Breast epithelium (tissue), 3 donors: ENCODE measurements around the gene CCDC7.

Experiments
- POLR2A ChIP-seq: fragments of 450-650 bp; IDR thresholded peaks from one replicate; pipeline ENCODE4 v1.6.1; 2016; ENCODE audit warnings: antibody characterized with exemption, mild to moderate bottlenecking, moderate library complexity
- TF ChIP-seq, protein P1 (sequence below), 3 donors: fragments of 450-650 bp; IDR thresholded peaks; one replicate each; pipeline ENCODE4 v1.5.1; 2016 to 2017; ENCODE audit warnings: antibody characterized with exemption in 3 of 3, mild to moderate bottlenecking in 3 of 3, moderate library complexity in 3 of 3

DNA sequence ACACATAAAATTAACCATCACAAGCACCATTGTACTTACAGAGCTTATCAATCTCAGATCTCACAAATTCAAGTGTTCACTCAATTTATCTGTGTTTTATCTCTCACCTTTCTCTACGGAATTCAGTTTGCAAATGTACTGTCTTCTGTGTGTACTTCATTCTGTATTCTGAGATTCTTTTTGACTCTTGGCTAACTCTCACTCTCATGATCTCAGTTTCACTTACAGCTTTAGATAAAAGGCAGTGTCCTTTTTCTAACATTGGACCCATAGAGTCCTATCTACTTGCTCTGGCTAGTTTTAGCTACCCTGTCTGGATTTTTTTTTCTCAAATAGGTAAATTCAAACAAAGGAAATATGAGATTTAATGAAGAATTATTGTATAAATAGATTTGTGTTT is 176.0 kb downstream of the CCDC7 start:
- TF ChIP-seq, protein P1, sequence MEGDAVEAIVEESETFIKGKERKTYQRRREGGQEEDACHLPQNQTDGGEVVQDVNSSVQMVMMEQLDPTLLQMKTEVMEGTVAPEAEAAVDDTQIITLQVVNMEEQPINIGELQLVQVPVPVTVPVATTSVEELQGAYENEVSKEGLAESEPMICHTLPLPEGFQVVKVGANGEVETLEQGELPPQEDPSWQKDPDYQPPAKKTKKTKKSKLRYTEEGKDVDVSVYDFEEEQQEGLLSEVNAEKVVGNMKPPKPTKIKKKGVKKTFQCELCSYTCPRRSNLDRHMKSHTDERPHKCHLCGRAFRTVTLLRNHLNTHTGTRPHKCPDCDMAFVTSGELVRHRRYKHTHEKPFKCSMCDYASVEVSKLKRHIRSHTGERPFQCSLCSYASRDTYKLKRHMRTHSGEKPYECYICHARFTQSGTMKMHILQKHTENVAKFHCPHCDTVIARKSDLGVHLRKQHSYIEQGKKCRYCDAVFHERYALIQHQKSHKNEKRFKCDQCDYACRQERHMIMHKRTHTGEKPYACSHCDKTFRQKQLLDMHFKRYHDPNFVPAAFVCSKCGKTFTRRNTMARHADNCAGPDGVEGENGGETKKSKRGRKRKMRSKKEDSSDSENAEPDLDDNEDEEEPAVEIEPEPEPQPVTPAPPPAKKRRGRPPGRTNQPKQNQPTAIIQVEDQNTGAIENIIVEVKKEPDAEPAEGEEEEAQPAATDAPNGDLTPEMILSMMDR (IDR thresholded peaks at IDR 0.05), result no peak
- TF ChIP-seq POLR2A, result no peak
